ENCODE data around the gene RABGAP1L.

The RABGAP1L gene

GRCh38 chr1:174200746-174201145 is 41.4 kb downstream of the RABGAP1L start:
- Mint-ChIP-seq H3K27me3 (ENCODE audit: low read depth) (no peaks in the 10 kb centered on the region), H3K4me1 (ENCODE audit: low read depth) (peaks cover 21% of the 10 kb centered on the region), H3K4me3 (no peak overlapping the region), H3K36me3 (ENCODE audit: low read depth) (peaks cover 18% of the 10 kb centered on the region), H3K27ac (no peak overlapping the region), H3K9me3 (peaks cover 9% of the 10 kb centered on the region)

GRCh38 chr1:174204697-174205308 is 45.5 kb downstream of the RABGAP1L start:
- Mint-ChIP-seq H3K4me3 (peak overlapping the region; percentile 28), H3K27ac (peak overlapping the region; percentile 76), H3K9me3 (peaks cover 14% of the 10 kb centered on the region), H3K27me3 (ENCODE audit: low read depth) (no peaks in the 10 kb centered on the region), H3K36me3 (ENCODE audit: low read depth) (peaks cover 19% of the 10 kb centered on the region), H3K4me1 (ENCODE audit: low read depth) (peaks cover 36% of the 10 kb centered on the region)

GRCh38 chr1:174206148-174206836 is 47.0 kb downstream of the RABGAP1L start:
- Mint-ChIP-seq H3K4me3 (no peak overlapping the region), H3K9me3 (peaks cover 27% of the 10 kb centered on the region), H3K27me3 (ENCODE audit: low read depth) (no peaks in the 10 kb centered on the region), H3K4me1 (ENCODE audit: low read depth) (peaks cover 29% of the 10 kb centered on the region), H3K27ac (no peak overlapping the region), H3K36me3 (ENCODE audit: low read depth) (peaks cover 23% of the 10 kb centered on the region)

GRCh38 chr1:174209347-174210187 is 50.2 kb downstream of the RABGAP1L start:
- Mint-ChIP-seq H3K27me3 (ENCODE audit: low read depth) (no peaks in the 10 kb centered on the region), H3K27ac (no peak overlapping the region), H3K4me1 (ENCODE audit: low read depth) (peaks cover 25% of the 10 kb centered on the region), H3K36me3 (ENCODE audit: low read depth) (peaks cover 12% of the 10 kb centered on the region), H3K9me3 (peaks cover 24% of the 10 kb centered on the region), H3K4me3 (no peak overlapping the region)

DNA sequence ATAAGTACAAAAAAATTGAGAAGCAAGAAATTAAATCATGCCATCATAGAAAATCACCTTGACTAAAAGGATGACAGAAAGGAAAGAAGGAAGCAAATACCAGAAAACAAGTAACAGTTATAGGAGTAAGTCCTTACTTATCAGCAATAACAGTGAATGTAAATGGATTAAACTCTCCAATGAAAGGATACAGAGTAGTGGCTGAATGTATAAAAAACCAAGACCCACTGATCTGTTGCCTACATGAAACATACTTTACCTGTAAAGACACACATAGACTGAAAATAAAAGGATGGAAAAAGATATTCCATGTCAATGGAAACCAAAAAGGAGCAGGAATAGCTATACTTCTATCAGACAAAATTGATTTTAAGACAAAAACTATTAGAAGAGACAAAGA is 52.2 kb downstream of the RABGAP1L start:
- no peaks in the 10 kb centered on the region for H3K27me3 Mint-ChIP-seq (ENCODE audit: low read depth)
- H3K4me3 Mint-ChIP-seq, result no peak overlapping the region
- peaks cover 8% of the 10 kb centered on the region for H3K36me3 Mint-ChIP-seq (ENCODE audit: low read depth)
- H3K27ac Mint-ChIP-seq, result no peak overlapping the region
- peaks cover 23% of the 10 kb centered on the region for H3K9me3 Mint-ChIP-seq
- H3K4me1 Mint-ChIP-seq (ENCODE audit: low read depth), result peaks cover 8% of the 10 kb centered on the region

DNA sequence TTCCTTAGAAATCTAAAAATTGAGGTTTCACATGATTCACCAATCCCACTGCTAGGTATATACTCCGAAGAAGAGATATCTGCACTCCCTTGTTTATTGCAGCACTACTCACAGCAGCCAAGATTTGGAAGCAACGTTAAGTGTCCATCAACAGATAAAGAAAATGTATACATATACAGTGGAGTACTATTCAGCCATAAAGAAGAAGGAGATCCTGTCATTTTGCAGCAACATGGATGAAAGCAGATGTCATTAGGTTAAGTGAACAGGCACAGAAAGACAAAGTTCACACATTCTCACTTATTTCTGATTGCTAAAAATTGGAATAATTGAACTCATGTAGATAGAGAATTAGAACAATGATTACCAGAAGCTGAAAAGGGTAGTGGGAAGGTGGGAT is 56.4 kb downstream of the RABGAP1L start:
- no peaks in the 10 kb centered on the region for H3K4me1 Mint-ChIP-seq (ENCODE audit: low read depth)
- H3K4me3 Mint-ChIP-seq, result no peak overlapping the region
- H3K36me3 Mint-ChIP-seq (ENCODE audit: low read depth), result peaks cover under 1% of the 10 kb centered on the region
- H3K27ac Mint-ChIP-seq, result no peak overlapping the region
- no peaks in the 10 kb centered on the region for H3K27me3 Mint-ChIP-seq (ENCODE audit: low read depth)
- peaks cover 10% of the 10 kb centered on the region for H3K9me3 Mint-ChIP-seq

GRCh38 chr1:174217248-174217647 is 57.9 kb downstream of the RABGAP1L start:
- H3K27me3 Mint-ChIP-seq (ENCODE audit: low read depth), result no peaks in the 10 kb centered on the region
- no peak overlapping the region for H3K27ac Mint-ChIP-seq
- peaks cover 2% of the 10 kb centered on the region for H3K9me3 Mint-ChIP-seq
- no peak overlapping the region for H3K4me3 Mint-ChIP-seq
- no peaks in the 10 kb centered on the region for H3K4me1 Mint-ChIP-seq (ENCODE audit: low read depth)
- H3K36me3 Mint-ChIP-seq (ENCODE audit: low read depth), result peaks cover 12% of the 10 kb centered on the region

GRCh38 chr1:174217787-174218574 is 58.7 kb downstream of the RABGAP1L start:
- H3K4me1 Mint-ChIP-seq (ENCODE audit: low read depth), result no peaks in the 10 kb centered on the region
- peaks cover 7% of the 10 kb centered on the region for H3K9me3 Mint-ChIP-seq
- no peaks in the 10 kb centered on the region for H3K27me3 Mint-ChIP-seq (ENCODE audit: low read depth)
- no peak overlapping the region for H3K4me3 Mint-ChIP-seq
- H3K27ac Mint-ChIP-seq, result no peak overlapping the region
- H3K36me3 Mint-ChIP-seq (ENCODE audit: low read depth), result peaks cover 16% of the 10 kb centered on the region

DNA sequence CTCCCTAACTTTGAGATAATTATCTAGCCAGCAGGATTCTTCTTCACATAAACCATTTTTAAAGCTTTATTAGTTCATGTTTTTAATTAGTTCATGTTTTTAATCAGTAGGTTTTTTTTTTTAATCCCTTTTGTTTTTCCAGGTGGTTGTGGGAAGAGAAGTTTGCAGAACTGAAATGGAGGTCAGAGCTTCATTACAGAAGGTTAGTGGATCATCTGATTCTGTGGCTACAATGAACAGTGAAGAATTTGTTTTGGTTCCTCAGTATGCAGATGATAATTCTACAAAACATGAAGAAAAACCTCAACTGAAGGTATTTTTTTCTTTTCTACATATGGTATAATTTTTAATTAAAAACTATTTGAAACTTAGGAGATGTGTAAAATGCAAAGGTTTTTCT is 59.7 kb downstream of the RABGAP1L start:
- Mint-ChIP-seq H3K9me3 (peaks cover 7% of the 10 kb centered on the region), H3K27ac (no peak overlapping the region), H3K4me1 (ENCODE audit: low read depth) (no peaks in the 10 kb centered on the region), H3K4me3 (no peak overlapping the region), H3K36me3 (ENCODE audit: low read depth) (peaks cover 16% of the 10 kb centered on the region), H3K27me3 (ENCODE audit: low read depth) (no peaks in the 10 kb centered on the region)

GRCh38 chr1:174219606-174220370 is 60.5 kb downstream of the RABGAP1L start:
- no peak overlapping the region for H3K27ac Mint-ChIP-seq
- H3K9me3 Mint-ChIP-seq, result peaks cover 7% of the 10 kb centered on the region

DNA sequence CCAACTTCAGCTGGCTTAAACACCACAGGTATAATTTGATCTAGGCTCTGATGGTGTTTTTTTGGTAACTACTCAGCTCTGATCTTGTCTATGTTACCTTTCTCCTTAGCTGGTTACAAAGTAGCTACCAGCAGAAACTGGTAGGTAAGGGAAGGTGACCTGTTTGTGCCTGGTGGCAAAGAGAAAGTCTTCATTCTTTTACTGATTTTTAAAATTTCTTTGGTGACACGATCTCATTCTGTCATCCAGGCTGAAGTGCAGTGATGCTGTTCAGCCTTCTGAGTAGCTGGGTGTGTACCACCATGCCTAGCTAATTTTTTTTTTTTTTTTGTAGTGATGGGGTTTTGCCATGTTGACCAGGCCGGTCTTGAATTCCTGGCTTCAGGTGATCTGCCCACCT is 62.4 kb downstream of the RABGAP1L start:
- H3K36me3 Mint-ChIP-seq (ENCODE audit: low read depth), result peaks cover 28% of the 10 kb centered on the region
- H3K4me1 Mint-ChIP-seq (ENCODE audit: low read depth), result peaks cover 8% of the 10 kb centered on the region
- no peak overlapping the region for H3K27ac Mint-ChIP-seq
- H3K9me3 Mint-ChIP-seq, result peaks cover 7% of the 10 kb centered on the region
- no peak overlapping the region for H3K4me3 Mint-ChIP-seq
- H3K27me3 Mint-ChIP-seq (ENCODE audit: low read depth), result no peaks in the 10 kb centered on the region

More at GRCh38 chr1:174219606-174220370, 60.5 kb downstream of the RABGAP1L start:
- no peak overlapping the region for H3K4me3 Mint-ChIP-seq
- H3K27me3 Mint-ChIP-seq (ENCODE audit: low read depth), result no peaks in the 10 kb centered on the region
- no peaks in the 10 kb centered on the region for H3K4me1 Mint-ChIP-seq (ENCODE audit: low read depth)
- peaks cover 20% of the 10 kb centered on the region for H3K36me3 Mint-ChIP-seq (ENCODE audit: low read depth)

- Mint-ChIP-seq H3K36me3 (ENCODE audit: low read depth) (peaks cover 28% of the 10 kb centered on the region), H3K27me3 (ENCODE audit: low read depth) (no peaks in the 10 kb centered on the region), H3K4me1 (ENCODE audit: low read depth) (peaks cover 8% of the 10 kb centered on the region), H3K27ac (no peak overlapping the region), H3K9me3 (peaks cover 7% of the 10 kb centered on the region), H3K4me3 (no peak overlapping the region)
Measured at GRCh38 chr1:174222166-174222949, 63.0 kb downstream of the RABGAP1L start.

DNA sequence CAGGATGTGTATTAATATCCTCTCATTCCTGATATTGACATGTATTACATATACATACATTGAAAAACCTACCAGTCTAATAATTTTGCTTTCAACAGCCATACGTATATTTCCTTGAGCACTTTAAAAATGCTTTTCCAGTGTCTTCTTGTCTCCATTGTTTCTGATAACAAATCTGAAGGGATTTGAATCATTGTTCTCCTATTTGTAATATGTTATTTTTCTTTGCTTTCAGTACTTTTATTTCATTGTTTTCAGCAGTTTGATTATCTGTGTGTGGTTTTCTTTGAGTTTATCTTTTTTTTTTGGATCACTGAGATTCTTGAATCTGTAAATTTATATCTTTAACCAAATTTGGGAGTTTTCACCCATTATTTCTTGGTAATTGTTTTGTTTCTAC is 65.3 kb downstream of the RABGAP1L start:
- Mint-ChIP-seq H3K36me3 (ENCODE audit: low read depth) (peaks cover 40% of the 10 kb centered on the region), H3K9me3 (peaks cover 11% of the 10 kb centered on the region), H3K4me3 (no peak overlapping the region), H3K4me1 (ENCODE audit: low read depth) (peaks cover 8% of the 10 kb centered on the region), H3K27me3 (ENCODE audit: low read depth) (no peaks in the 10 kb centered on the region), H3K27ac (no peak overlapping the region)

Measured in T-helper 1 cell treated with Interleukin-12 subunit alpha and Interleukin-12 subunit beta and Interleukin-4 antibody, amounts not matched to agents 30 μg/mL and 1 μg/mL, for 36 hours (primary cell).